Dedifferentiated amniotic fluid mesenchymal stem cell (primary cell): Measurements from ENCODE around the gene ACP7.
"Not testable (repeated sequence)": the region's sequence is repeated elsewhere in the genome, so short reads cannot be mapped to it uniquely, and the experiment has no call there.

Experiments used
- DNase-seq: peaks from one replicate; pipeline ENCODE4 v3.0.0-alpha.2; 2016; ENCODE audit errors: extremely low spot score

ACP7 gene

DNA sequence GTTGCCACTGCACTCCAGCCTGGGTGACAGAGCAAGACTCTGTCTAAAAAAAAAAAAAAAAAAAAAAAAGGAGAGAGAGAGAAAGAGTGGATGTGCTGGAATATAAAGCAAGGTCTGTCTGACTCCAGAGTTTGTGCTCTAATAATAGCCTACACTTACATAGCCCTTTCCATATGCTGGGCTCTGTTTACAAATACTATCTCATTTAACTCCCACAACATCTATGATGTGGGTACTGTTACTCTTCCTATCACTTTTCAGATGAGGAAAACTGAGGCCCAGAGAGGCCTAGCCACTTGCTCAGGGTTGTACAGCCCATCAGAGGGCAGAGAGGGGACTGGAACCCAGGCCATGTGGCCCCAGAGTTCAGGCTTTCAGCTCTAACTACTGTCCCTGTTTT is 25.5 kb downstream of the ACP7 start:
- DNase-seq = no peak

GRCh38 chr19:39110263-39110967 is 26.2 kb downstream of the ACP7 start:
- DNase-seq = peak; percentile 43

DNA sequence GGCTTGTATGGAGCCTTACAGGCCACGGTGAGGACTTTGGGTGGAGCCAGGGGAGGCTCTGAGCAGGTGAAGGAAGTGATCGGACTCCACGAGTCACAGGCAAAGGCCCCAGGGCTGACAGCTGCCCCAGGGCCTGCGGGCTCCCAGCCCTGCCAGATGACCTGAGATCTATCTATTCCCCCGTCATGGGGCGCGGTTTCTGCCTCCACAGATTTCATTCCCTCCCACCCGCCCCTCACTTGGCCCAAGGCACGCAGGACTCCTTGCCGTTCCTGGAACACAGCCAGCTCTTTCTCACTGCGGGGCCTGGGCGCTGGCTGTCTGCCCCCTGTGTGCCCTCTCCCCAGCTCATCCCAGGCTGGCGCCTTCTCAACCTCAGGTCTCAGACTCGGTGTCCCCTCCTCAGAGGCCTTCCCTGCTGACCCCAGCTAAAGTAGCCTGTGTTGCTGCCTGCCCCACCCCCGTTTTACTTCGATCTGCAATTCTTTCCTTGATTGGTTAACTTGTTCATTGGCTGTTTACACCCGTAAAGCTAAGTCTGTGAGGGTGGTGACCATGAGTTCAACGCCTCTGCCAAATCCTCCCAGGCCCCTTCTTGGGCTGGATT is 27.5 kb downstream of the ACP7 start:
- DNase-seq = no peak

GRCh38 chr19:39112338-39112890 is 28.2 kb downstream of the ACP7 start:
- no peak for DNase-seq

DNA sequence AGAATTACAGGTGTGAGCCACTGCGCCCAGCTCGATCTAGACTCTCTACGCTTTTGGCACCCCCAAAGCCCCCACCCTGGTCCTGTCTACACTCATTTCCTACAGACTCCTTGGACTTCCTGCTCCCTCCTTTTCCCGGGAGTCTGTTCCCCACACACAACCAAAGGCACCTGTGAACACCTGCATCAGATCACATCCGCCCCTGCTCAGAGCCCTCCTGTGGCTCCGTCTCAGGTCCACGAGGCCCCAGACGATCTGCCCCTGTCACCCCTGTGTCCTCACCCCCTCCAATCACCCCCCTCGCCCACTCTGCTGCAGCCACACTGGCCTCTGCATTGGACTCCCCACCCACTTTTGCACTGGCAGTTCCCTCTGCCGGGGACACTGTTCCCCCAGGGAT is 29.0 kb downstream of the ACP7 start:
- no peak for DNase-seq

- no peak for DNase-seq
Observed at GRCh38 chr19:39115105-39115847, 31.1 kb downstream of the ACP7 start.

- DNase-seq = not testable (repeated sequence)
Observed at GRCh38 chr19:39117023-39117422, 32.9 kb downstream of the ACP7 start.

DNA sequence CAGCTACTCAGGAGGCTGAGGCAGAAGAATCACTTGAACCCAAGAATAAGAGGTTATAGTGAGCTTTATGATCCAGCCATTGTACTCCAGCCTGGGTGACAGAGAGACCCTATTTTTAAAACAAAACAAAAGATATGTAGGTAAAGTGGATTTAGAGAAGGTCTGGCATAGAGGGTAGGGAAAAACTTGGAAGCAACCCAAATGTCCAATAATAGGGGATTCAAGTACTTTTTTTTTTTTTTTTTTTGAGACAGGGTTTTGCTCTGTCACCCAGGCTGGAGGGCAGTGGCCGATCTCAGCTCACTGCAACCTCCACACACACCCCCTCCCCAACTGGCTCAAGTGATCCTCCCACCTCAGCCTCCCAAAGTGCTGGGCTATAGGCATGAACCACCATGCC is 35.7 kb downstream of the ACP7 start:
- DNase-seq = no peak

DNA sequence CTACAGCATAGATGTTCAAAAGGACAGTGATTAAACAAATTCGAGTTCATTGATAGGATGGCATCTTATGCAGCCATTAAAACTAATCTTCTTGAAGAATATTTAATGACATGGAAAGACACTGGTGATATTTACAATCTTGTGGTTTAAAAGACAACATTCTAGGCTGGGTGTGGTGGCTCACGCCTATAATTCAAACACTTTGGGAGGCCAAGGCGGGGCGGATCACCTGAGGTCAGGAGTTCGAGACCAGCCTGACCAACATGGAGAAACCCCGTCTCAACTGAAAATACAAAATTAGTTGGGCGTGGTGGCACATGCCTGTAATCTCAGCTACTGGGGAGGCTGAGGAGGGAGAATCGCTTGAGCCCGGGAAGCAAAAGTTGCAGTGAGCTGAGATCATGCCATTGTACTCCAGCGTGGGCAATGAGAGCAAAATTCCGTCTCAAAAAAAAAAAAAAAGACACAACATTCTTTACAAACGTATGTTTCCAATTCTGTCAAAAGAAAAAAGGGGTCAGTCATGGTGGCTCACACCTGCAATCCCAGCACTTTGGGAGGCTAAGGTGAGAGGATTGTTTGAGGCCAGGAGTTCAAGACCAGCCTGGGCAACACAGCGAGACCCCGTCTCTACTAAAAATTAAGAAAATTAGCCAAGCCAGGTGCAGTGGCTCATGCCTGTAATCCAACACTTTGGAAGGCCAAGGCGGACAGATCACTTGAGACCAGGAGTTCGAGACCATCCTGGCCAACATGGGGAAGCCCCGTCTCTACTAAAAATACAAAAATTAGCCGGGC is 39.0 kb downstream of the ACP7 start:
- no peak for DNase-seq

GRCh38 chr19:39124136-39124764 is 40.1 kb downstream of the ACP7 start:
- DNase-seq = no peak

GRCh38 chr19:39125199-39125553 is 41.0 kb downstream of the ACP7 start:
- DNase-seq = no peak

GRCh38 chr19:39125554-39126311 is 41.6 kb downstream of the ACP7 start, which contains the start of gene PAK4:
Gene PAK4, plus strand, starts transcription at chr19:39125786. Its CDS starts 43,768 bp downstream, at chr19:39169554.
- DNase-seq = peak; percentile 97

- no peak for DNase-seq
Observed at GRCh38 chr19:39126312-39127187, 42.4 kb downstream of the ACP7 start.

GRCh38 chr19:39127812-39128515 is 43.8 kb downstream of the ACP7 start:
- DNase-seq = no peak

DNA sequence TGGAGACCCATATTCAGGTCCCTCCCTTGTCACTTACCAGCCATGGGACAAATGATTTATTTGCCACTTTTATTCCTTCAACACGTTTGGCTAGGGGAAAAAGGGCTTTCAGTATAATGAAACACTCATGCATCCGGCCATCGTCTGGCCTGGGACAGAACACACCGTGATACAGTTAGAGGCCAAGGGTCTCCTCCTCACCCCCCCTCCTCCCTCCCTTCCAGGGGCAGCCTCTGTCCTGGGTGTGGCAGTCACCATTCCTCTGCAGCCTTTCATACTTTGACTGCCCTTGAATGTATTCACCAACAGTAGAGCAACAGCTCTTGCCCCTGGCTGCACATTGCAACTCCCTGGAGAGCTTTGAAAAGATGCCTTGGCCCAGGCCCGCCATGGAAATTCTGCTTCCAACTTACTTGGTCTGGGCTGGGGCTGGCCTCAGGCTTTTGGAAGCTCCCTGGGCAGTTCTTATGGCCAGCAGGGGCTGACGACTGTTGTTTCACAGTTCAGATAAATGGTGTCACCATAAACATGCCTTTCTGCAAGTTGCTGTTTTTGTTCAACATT is 44.4 kb downstream of the ACP7 start:
- DNase-seq = peak; percentile 18

DNA sequence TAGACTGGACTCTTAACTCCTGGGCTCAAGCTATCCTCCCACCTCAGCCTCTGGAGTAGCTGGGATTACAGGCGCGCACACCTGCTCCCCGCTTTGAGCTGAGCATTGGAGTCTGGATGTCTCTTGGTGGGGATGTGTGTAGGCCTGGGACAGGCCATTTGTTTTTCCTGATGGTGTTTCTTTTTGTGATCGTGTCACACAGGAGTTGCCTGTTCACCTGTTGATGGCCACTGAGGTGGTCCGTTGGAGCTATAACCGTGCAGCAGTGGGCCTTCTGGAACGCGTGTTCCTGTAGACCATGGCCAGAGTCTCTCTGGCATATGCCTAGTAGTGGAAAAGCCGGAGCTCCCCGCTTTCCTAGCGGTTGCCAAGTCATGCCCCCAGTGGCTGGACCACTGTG is 44.9 kb downstream of the ACP7 start:
- DNase-seq = no peak

- DNase-seq = no peak
Observed at GRCh38 chr19:39130337-39131254, 46.4 kb downstream of the ACP7 start.
